Osteoblast (primary cell): ENCODE results near the gene PXMP4. TPM values are rescaled to one million over a fixed set of nuclear protein-coding genes. Genes with fewer than 3 reads are reported as not detected.
A peak's percentile ranks its signal among the peaks of the same experiment; 100 is the strongest.

Experiments
- DNase-seq: peaks from one replicate; pipeline ENCODE4 v3.0.0; 2011; ENCODE audit warnings: low spot score, mixed read lengths; ENCODE audit not compliant: insufficient read length; ENCODE audit errors: missing footprints
- H2AFZ ChIP-seq: 2 replicates; pipeline ENCODE4 v1.6.0; 2011; ENCODE audit warnings: mild to moderate bottlenecking, low read length
- H3K27ac ChIP-seq: 2 replicates; pipeline ENCODE4 v1.5.1; 2011; ENCODE audit warnings: mild to moderate bottlenecking, low read depth, low read length, moderate library complexity
- H3K27me3 ChIP-seq: 2 replicates; pipeline ENCODE4 v1.6.0; 2012; ENCODE audit warnings: mild to moderate bottlenecking, control low read depth, inconsistent platforms, low read length, moderate library complexity; ENCODE audit not compliant: insufficient read depth
- H3K36me3 ChIP-seq: 2 replicates; pipeline ENCODE4 v1.5.1; 2011; ENCODE audit warnings: mild to moderate bottlenecking, low read length, control low read depth, moderate library complexity; ENCODE audit not compliant: insufficient read depth
- H3K4me1 ChIP-seq: 2 replicates; pipeline ENCODE4 v1.5.1; 2011; ENCODE audit warnings: mild to moderate bottlenecking, low read length, control low read depth, moderate library complexity; ENCODE audit not compliant: insufficient read depth
- H3K4me2 ChIP-seq: 2 replicates; pipeline ENCODE4 v1.6.0; 2011; ENCODE audit warnings: mild to moderate bottlenecking, low read length; ENCODE audit not compliant: insufficient read depth
- H3K4me3 ChIP-seq: fragments of 200-600 bp; sonication (generic); 3 replicates; pipeline ENCODE4 v1.5.1; 2012; ENCODE audit warnings: mild to moderate bottlenecking, low read length, inconsistent platforms; ENCODE audit not compliant: insufficient read depth
- H3K79me2 ChIP-seq: 2 replicates; pipeline ENCODE4 v1.6.0; 2012; ENCODE audit warnings: mild to moderate bottlenecking, low read length, control low read depth, inconsistent platforms; ENCODE audit not compliant: insufficient read depth
- H3K9me3 ChIP-seq: 2 replicates; pipeline ENCODE4 v1.5.1; 2011; ENCODE audit warnings: low read depth, low read length, control low read depth
- H4K20me1 ChIP-seq: 2 replicates; pipeline ENCODE4 v1.6.0; 2012; ENCODE audit warnings: mild to moderate bottlenecking, low read length, control low read depth; ENCODE audit not compliant: insufficient read depth
- CTCF ChIP-seq: IDR thresholded peaks from 2 replicates; pipeline ENCODE4 v1.5.1; 2011; ENCODE audit warnings: mild to moderate bottlenecking, low read depth, low read length, moderate library complexity; ENCODE audit errors: extremely low read depth
- total RNA-seq: library from RNA; depleted of rRNA; stranded (reverse); fragments of >200 nt; gene quantifications from 2 replicates; pipeline ENCODE4 v1.2.3, GENCODE V29; 2012

The PXMP4 gene
- total RNA-seq, 1 donor: 5.1 TPM

- no peaks in the 10 kb centered on the region for H3K27me3 ChIP-seq
- no peak overlapping the region for H3K4me3 ChIP-seq
- H3K4me2 ChIP-seq: no peak overlapping the region
- no peaks in the 10 kb centered on the region for H3K9me3 ChIP-seq
- TF ChIP-seq CTCF: no peak
- peak overlapping the region; percentile 29 for H2AFZ ChIP-seq
- no peaks in the 10 kb centered on the region for H3K4me1 ChIP-seq
- no peak for DNase-seq
- no peaks in the 10 kb centered on the region for H4K20me1 ChIP-seq
- H3K36me3 ChIP-seq: no peaks in the 10 kb centered on the region
- H3K79me2 ChIP-seq: no peaks in the 10 kb centered on the region
- no peak overlapping the region for H3K27ac ChIP-seq
Observed at GRCh38 chr20:33725607-33726264, 5.6 kb upstream of the PXMP4 start.

- Histone ChIP-seq H3K79me2 (peaks cover 4% of the 10 kb centered on the region), H3K4me1 (peaks cover 2% of the 10 kb centered on the region), H2AFZ (no peak overlapping the region), H3K27me3 (no peaks in the 10 kb centered on the region), H3K4me3 (no peak overlapping the region), H3K27ac (no peak overlapping the region), H3K36me3 (no peaks in the 10 kb centered on the region), H3K9me3 (no peaks in the 10 kb centered on the region), H3K4me2 (no peak overlapping the region), H4K20me1 (no peaks in the 10 kb centered on the region)
- no peak for TF ChIP-seq CTCF
- DNase-seq: peak; percentile 41
Observed at GRCh38 chr20:33724439-33725094, 4.5 kb upstream of the PXMP4 start.

GRCh38 chr20:33721391-33722140 lies 1.5 kb upstream of the PXMP4 start:
- Histone ChIP-seq H3K79me2 (peaks cover 7% of the 10 kb centered on the region), H3K27ac (no peak overlapping the region), H3K4me2 (no peak overlapping the region), H3K9me3 (no peaks in the 10 kb centered on the region), H3K4me3 (no peak overlapping the region), H4K20me1 (no peaks in the 10 kb centered on the region), H3K36me3 (no peaks in the 10 kb centered on the region), H3K27me3 (no peaks in the 10 kb centered on the region), H2AFZ (no peak overlapping the region), H3K4me1 (peaks cover 6% of the 10 kb centered on the region)
- TF ChIP-seq CTCF: no peak
- no peak for DNase-seq
